Kasumi-1 (cell line): Measurements from ENCODE around the gene RTL9.

Experiments used
- DNase-seq, 2 experiments: peaks; one replicate each; lab custom pipeline; 2025; lab: John Stamatoyannopoulos, UW

Gene RTL9

DNA sequence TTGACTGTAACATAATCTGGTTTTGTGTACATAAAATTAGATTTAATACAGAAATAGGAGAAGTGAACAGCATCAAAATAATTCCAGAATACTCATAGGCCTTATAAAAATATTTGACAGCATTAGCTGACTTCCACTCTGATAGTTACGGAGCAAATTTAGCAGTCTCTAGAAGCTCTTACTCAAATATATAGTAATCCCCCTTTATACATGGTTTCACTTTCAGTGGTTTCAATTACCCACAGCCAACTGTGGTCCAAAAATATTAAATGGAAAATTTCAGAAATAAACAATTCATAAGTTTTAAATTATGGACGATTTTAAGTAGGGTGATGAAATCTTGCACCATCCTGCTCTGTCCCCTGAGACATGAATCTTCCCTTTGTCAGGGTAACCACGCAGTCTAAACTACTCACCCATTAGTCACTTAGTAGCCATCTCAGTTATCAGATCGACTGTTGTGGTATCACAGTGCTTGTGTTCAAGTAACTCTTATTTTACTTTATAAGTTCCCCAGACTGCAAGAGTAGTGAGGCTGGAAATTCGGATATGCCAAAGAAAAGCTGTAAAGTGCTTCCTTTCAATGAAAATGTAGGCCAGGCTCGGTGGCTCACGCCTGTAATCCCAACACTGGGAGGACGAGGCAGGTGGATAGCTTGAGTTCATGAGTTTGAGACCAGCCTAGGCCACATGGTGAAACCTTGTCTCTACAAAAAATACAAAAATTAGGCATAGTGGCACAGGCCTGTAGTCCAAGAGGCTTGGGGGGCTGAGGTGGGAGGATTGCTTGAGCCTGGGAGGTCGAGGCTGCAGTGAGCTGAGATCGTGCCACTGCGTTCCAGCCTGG, 17.2 kb upstream of the RTL9 start:
- no peak for DNase-seq

DNA sequence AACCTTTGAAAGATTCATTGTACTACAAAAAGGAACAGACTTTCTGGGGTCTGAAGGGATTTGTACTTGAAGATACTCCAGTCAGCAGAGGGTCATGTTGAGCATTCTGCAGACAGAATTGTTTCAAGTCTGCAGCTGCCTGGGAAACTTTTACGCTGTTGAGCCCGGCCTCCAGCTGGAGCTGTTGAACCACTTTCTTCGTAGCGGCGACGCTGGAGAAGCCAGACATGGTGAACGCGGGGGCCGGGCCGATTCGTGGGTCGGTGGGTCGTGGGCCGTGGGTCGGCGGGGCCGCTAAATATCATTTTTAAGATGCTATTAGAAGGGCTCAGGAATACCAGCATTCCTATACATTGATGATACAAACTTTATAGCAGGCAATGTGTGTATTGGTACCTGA, 12.0 kb upstream of the RTL9 start:
- DNase-seq, result no peak

DNA sequence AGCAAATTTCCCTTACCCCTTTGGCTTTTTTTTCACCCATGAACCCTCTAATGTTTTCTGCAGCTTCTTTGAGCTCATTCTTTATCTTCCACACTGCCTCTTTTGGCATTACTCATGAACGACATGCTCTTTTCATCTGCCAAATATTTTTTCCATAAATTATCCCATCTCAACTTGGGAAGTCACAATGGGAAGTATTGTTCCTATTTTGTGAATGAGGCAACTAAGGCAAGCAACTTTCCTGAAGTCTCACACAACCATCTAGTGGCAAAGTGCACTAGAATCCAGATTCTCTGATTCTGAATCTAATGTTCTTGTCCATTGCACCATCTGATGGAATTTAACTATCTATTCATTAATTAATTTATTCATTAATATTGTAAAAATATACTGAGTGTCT, 625 bp downstream of the RTL9 start:
- DNase-seq, result no peak

DNA sequence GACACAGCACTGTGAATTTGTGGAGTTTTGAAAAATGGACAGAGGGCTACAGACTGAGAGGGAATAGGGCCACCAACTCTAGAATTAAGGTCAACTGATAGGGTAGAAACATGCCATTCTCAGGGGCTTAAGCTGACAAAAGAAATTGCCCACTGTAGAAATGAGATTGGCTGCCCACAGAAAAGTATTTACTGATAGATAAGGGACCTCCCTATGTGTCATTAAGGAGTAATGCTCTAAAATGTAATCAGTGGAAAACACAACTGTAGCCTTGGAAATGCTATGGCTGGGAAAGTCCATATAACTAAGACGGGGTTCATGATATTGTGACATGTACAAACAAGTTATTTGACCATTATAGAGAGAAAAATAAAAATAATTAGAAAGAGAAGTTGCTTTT, 4.6 kb downstream of the RTL9 start:
- no peak for DNase-seq

DNA sequence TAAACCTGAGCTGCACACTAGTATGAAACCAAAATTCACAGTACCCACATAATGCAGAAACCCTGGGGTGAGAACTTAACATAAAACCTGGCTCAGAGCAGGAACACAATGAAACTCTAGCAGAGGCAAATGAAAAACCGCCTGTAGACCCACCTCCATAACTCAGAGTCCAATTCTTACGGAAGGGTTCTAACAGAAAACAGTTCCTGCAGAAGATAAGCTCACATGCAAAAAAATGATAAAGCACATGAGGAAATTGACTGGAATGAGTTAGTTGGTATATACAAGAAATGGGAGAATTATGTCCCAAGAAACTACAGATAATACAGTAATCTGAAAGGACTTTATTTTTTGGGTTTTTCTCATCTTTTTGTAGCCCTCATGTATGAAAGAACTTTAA, 14.7 kb downstream of the RTL9 start:
- no peak for DNase-seq

DNA sequence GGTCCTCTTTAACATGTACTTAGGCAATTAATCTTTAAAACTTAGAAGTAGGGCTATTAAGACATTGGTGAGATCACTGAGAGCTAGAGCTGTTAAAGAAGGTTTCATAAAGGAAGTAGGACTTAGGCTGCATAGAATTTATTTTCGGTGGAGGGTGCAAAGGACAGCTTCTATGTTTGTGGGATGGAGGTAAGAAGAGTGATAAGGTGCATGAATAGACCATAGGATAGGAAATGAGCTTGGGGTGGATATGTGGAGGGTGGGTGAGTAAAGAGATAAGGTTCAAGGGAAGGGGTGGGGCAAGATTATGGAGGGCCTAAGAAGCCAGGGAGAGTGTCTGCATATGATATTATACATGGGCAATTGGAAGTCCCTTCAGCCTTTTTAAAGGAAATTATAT, 15.9 kb downstream of the RTL9 start:
- no peak for DNase-seq

DNA sequence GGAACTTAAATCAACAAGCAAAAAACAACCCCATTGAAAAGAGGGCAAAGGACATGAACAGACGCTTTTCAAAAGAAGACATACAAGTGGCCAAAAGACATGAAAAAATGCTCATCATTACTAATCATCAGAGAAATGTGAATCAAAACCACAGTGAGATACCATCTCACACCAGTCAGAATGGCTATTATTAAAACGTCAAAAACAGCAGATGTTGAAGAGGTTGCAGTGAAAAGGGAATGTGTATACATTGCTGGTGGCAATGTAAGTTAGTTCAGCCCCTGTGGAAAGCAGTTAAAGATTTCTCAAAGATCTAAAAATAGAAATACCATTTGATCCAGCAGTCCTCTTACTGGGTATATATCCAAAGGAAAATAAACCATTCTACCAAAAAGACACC, 22.6 kb downstream of the RTL9 start:
- no peak for DNase-seq

DNA sequence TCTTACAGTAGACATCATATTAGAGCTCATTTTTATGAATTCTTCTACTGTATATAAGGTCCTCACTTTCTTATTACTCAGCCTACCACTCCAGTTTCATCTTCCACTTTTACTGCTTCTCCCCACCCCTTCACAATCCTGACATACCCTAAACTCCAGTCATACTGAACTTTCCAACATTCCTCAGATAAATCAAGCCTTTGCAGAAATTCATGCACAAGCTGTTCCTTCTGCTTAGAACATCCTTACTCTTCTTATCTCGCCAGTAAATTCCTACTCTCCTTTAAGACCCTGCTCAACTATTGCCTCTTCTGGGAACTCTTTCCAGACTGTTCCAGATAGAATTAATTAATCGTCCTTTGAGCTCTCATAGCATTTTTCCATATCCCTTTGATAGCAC, 24.8 kb downstream of the RTL9 start:
- DNase-seq, result no peak

DNA sequence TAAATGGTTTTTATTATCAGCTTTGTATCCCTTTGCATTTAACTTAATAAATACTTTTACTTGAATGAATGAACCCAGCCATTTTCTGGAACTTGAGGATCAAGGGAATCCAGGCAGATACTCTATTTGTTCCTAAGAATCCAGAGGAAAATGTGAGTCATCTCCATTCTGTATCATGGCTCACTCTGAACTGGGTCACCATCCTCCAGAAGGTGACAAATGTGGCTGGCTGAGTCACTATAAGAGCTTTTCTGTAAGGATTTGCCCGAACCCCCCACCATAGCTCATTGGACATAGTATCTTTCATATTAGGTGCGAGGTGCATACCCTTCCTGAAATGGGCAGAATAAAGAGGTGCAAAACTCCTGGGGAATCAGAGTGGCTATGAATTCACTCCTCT, 25.8 kb downstream of the RTL9 start:
- no peak for DNase-seq

DNA sequence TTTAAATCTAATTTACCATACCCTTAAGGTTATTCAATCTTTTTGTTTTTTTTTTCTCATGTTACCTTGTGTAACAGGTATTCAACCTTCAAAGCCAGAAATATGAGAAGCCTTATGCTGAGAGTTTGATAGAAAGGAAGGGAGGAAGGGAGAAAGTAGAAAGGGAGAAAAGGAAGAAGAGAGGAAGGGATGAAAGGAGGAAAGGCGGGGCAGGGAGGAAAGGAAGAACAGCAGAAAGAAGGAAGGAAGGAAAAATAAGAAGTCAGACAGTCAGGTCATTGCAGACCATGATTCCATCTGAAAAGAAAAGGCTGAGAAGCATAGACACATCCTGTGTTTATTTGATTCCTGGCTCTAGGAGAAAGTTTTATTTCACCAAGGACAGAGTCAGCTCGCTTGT, 30.9 kb downstream of the RTL9 start:
- DNase-seq, result no peak

DNA sequence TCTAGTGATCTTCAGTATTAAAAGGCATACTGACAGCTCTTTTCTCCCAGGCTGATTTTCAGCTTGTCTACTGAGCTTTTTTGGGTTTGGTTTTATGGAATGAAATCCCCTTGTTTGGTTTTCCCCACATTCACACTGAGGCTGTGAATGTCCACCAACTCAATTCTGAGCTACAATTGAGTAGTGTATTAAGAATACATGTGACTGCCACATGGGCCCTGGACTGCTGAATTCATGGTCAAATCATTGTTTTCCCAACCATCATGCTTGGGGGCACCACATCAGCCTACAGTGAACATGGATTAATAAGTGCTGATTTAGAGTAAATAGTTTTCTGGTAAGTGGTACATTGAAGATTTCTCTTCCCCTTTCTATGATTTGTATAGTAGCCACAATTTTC, 32.4 kb downstream of the RTL9 start:
- no peak for DNase-seq

DNA sequence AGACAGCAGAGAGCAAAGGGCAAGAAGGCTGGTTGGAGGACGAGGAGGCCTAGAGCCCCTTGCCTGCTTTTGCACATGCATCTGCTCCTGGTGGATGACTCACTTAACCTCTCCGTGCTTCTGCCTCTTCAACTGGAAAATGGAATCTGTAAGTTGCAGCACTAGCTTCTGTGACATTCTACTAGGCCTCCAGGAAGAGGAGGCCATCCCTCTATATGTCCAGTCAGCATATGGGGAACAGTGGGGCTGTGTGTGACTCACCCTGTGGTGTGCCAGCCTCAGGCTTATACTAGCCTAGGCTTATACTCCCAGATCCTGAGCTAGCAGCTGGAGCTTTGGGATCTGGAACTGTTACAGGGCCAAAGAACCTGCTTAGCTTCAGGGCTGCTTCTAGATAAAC, 36.0 kb downstream of the RTL9 start:
- DNase-seq, result peak in 1 of 2 experiments; percentile 4

DNA sequence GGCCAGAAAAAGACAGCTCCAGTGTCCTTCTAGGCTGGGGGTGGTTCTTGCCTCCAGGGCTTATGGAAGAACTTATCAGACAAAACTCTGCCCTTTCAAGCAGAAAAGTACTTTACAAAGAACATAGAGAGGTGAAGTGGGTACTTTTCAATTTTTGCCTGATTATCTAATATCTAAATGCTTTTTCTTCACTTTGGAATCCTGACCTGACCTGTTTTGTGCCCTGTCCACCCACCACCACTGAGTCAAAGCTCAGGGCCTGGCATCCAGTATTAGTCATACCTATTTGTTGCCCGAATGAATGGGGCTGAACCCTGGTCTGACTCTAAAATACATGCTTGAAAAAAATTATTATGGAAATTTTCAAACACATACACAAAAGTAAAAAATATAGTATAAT, 37.2 kb downstream of the RTL9 start:
- no peak for DNase-seq

DNA sequence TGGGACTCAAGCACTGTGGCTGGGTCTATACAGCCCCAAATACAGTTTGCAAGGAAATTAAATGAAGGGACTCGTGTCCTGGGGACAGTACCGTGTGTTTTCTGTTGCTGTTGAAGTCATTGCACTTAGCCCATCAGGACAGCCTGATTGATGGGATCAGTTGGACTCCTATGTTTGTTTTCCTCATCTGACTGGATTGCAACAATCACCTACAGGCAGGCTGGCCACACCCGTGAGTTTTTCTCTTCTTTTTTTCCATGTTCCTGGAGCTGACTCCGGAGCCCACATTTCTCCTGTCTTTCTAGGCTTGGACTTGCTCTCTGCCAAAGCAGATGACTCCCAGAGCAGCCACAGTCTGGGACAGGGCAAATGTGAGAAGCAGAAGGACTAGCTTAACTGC, 38.1 kb downstream of the RTL9 start:
- DNase-seq, result no peak

DNA sequence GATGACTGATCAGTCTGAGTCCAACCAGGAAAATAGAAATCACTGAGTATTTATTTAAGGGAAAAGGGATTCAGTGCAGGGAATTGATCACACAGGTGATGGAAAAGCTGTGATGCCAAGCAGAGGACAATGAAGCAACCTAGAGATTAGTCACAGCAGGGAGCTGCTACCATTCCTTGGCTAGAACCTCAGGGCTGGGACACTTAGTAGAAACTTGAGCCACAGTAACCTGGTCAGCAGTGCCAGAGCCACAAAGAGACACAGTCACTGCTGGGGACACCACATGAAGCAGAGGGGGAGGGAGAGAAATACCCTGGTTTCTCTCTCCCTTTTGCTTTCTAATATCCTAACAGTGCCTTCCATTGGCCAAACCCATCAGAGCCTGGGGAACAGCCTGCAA, 38.7 kb downstream of the RTL9 start:
- DNase-seq, result no peak

DNA sequence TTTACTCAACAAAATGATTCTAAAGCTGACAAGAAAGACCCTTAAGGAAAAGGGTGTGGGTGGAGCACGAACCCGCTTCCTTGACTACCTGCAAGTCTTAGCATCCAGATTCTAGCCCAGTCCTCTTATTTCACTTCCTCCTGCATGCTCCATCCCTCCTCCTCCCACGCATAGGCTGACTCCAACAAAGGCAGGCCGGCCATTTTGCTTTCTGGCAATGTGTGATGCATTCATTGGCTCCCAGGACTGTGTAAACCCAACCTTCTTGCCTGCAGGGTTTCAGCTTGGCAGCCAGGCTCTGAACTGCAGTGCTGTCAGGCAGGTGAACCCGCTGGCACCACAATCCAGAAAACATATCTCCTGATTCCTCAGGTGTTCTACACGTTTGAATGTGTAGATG, 39.3 kb downstream of the RTL9 start:
- DNase-seq, result no peak

DNA sequence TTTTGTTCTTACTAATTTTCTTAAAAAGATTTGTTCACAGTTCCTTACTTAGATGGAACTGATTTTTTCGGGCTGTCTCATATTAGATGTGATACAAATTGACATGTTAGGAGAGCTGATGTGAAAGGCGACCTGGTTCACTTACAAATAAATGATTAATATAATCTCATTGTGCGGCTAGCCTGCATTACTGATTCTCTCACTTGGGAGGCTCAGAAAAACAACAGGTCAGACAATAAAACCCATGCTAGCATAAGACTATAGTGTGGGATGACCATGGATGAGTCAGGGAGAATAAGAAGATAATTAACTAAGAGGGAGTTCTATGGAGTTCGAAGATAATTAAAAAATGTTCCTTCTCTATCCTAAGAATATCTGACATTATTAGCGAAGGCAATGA, 40.8 kb downstream of the RTL9 start:
- no peak for DNase-seq

DNA sequence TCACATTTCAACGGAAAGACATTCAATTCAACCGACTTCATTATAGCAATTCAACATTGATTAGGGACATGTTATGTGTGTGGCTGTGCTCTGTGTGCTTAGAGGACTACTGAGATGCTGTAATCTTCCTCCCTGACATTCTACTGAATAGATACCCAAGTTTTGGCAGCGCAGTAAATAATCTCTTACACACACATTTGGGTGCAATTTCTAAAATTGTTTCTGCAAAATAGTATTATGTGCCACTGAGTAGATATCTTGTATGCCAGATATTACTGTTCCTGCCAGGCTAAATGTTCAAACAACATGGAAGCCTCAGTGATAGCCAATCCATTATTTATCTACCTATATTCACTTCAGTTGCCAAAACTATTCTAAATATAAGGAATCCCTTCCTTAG, 41.3 kb downstream of the RTL9 start:
- no peak for DNase-seq

DNA sequence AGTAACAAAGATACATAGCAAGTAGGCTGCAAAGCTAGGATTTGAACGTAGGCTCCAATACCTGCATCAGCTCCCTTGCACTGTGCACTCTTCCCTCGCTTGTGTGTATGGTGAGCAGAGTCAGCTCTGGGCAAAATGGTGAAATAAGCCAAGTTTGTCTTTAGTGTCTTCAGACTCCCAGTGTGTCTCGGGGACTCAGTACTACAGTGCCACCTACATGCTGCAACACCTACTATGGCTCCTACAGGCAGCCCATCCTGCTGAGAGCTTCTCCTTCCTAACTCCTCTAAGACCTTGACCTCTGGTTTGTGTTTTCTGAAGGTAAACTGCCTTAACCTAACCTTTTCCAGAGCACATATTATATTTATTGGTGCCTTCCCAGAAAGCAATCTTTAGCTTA, 42.5 kb downstream of the RTL9 start:
- DNase-seq, result no peak

DNA sequence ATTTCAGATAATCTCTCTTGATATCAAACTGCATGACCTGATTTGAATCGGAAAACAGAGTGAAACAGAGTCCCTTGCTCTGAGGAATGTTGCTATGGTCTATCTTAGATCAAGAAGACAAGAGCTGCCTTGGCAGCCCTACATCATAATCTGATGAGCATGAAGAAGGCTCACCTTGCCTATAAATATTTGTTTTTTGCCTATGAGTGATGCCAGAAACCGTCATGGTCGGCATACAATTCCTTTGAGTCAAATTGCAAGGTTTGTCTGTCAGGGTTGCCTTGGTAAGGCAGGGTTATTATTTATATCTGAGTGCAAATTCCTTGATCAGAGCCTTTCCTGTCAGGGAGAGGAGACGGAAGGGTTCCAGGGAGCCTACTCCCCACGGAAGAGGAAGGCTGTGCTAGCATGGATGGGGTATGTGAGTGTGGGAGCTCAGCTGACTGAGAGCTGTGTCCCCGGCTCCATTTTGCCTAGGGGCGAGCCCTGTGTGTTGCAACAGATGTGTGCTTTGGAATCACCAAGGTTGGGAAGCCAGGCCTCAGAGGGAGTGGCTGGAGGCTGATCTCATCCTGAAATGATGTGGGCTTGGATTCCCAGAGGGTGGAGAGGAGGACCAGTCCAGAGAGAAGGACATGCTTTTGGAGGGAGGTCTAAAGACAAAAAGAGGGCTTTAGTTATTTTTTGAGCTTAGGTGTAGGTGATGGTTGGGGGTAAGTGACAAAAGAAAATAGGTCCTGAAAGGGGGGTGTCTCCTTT, 43.6 kb downstream of the RTL9 start:
- DNase-seq, result no peak

DNA sequence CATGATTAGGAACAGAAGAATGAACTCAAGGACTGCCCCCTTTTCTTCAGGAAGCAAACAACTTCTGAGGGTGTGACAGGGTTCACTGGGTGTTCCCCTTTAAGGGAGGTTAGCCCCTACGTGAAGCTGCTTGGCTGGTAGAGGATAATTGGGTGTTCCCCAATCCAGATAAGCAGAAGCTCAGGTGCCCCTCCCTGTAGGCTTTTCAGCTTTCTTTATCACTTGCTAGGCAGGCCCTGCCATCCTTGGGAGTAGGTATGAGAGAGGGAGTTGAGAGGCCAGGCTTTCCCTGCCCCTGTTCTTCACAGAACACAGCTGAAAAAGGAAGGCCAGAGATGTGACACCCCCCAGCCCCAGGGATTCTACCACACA, 44.2 kb downstream of the RTL9 start:
- no peak for DNase-seq

DNA sequence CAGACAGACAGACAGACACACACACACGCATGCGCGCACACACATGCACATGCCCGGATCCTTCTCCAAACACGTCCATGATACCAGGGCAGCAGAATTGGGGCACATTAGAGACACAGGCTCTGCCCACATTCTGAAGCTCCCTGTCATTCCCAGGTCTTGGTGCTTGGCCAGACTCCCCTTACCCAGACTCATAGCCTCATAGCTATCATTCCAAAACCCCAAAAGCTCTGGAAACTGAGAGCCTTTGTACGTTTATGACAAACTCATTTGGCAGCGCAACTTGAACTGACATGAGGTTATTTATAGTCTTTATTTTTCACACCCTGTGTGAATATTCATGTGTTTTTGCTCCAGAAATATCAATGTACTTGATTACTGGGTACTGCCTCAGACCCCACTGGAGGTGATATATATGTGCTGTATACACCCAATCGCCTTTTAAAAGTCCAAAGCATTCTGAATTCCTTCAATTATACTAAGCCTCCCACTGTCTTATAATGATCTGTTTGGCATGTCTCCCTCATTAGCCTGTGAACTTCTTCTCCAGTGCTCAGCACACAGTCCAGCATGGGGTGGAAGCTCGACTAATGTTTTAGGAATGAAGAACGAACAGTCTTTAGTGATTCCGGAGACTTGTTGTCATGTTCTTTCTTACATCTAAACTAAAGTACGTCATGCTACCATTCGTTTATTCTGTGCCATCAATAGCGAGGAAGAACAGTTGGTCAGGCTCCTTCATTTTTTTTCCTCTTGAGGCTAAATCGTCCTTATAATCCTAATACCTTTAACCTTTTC, 45.0 kb downstream of the RTL9 start:
- no peak for DNase-seq

DNA sequence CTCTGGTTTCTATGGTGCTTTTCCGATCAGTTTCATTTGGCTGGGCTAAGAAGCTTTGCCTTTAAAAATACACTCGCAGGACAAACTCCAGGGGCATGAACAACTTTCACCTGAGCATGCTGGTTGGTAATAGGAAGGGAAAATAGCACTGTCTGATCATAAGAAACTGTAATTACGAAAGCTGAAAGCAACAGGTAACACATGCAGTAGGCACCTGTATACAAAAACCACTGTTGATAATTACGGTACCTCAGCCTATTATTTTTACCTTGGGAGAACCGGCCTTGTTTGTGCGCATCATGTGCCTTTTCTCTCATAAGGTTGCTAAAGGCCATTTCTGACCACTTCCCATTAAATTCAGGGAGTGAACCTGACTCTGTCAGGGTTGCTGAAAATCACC, 45.7 kb downstream of the RTL9 start:
- DNase-seq, result no peak
